ENCODE results near the gene PANK4.
"Not testable (repeated sequence)": the region's sequence is repeated elsewhere in the genome, so short reads cannot be mapped to it uniquely, and the experiment has no call there.

The PANK4 gene

DNA sequence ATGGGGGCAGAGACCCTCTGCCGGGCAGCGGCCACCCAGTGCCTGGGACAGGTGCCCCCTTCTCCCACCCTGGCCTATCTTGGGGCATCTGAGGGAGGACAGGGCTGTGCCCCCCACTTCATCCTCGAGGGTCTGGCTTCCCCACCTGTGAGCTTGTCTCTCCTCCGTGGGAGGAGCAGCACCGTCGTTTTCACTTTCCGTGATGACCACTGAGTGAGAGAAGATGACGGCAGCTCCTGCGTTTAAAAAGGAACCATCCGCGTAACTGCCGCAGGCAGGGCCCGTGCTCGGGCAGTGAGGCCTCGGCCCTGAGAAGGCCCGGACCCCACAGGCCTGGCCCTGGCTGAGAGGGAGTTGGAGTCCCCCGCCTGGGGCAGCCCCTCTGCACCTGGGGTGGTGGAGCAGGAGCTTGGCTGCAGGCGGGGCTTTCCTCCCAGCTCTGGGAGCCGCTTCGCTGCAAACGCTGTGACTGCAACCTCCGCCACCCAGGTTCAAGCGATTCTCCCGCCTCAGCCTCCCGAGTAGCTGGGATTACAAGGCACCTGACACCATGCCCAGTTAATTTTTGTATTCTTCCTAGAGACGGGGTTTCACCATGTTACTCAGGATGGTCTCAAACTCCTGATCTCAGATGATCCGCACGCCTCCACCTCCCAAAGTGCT, 23.1 kb upstream of the PANK4 start:
- H3K27ac ChIP-seq; H3K36me3 ChIP-seq (replicated peaks); H3K27me3 ChIP-seq (replicated peaks); DNase-seq; in situ Hi-C loops (cut with HindIII; ENCODE audit: low pct_ligation_motif_present, low sequenced_read_pairs); H3K4me3 ChIP-seq (ENCODE audit: low read depth, low read length): not testable (repeated sequence)

DNA sequence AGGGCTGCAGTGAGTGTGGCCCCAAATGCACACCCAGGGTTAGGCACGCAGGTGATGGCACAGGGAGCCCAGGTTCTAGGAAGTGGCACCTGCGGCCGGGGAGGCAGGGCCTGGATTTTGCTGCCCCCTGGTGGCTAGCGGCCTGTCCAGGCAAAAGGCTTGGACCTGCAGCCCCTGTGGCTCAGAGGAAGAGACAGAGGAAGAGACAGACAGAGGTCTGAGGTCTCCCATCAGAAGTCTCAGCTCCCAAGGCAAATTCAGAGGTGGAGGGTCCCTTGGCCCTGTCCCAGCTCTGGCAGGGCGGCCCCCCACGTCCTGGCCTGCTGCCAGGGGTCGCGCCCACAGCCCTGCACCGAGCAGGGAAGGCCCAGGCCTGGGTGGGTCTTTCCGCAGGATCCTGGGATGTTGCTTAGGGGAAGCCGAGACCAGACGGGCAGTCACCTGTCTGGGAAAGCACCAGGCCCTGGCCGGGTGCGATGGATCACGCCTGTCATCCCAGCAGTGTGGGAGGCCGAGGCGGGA, 21.7 kb upstream of the PANK4 start:
- in situ Hi-C loops (cut with HindIII; ENCODE audit: low pct_ligation_motif_present, low sequenced_read_pairs) = no loop called here

GRCh38 chr1:2547210-2548067, 21.0 kb upstream of the PANK4 start:
- in situ Hi-C loops (cut with HindIII; ENCODE audit: low pct_ligation_motif_present, low sequenced_read_pairs) = no loop called here
- no peak for TF ChIP-seq CTCF (IDR thresholded peaks at IDR 0.05; ENCODE audit: low read depth, low read length, missing control alignments)
- DNase-seq = no peak
- Histone ChIP-seq H3K36me3 (replicated peaks) (no peaks in the 10 kb centered on the region), H3K27ac (no peak overlapping the region), H3K27me3 (replicated peaks) (no peaks in the 10 kb centered on the region), H3K4me3 (ENCODE audit: low read depth, low read length) (peak overlapping the region; percentile 57)

More for the DNA sequence above, 21.7 kb upstream of the PANK4 start:
- Histone ChIP-seq H3K27me3 (replicated peaks) (no peaks in the 10 kb centered on the region), H3K36me3 (replicated peaks) (no peaks in the 10 kb centered on the region), H3K4me3 (ENCODE audit: low read depth, low read length) (no peak overlapping the region), H3K27ac (no peak overlapping the region)
- no peak for DNase-seq
- TF ChIP-seq CTCF (IDR thresholded peaks at IDR 0.05; ENCODE audit: low read depth, low read length, missing control alignments) = peak; percentile 97

DNA sequence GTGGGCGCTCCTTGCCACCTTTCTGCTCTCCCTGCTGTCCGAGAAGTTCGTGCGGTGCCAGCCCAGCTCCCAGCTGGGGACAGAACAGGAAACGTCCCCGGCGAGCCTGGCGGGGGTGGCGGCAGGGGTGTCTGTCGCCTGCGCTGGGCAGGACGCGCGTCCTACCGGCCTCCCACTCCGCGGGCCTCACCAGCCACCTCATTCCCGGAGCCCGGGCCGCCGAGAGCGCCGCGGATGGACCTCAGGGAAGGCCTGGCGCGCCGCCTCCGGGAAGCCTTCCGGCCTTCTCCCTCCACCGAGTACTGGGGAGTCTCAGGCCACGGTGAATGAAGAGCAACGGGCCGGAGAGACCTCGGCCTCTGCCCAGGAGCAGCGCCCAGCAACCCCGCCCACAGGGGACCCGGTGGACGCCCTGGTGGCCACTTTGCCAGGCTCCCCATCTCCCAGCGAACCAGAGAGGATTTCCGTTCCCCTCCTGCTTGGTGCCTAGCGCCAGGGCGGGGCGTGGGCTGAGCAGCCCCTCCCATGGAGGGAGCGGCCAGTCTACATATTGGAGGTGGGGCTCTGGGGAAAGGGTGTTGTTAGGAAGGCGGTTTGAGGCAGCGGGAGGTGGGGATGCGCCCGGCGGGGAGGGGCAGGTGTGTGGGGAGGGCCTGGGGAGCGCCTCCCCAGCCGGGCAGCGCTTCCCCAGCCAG, 20.3 kb upstream of the PANK4 start:
- Histone ChIP-seq H3K27ac (peak overlapping the region; percentile 19), H3K27me3 (replicated peaks) (no peaks in the 10 kb centered on the region), H3K36me3 (replicated peaks) (no peaks in the 10 kb centered on the region), H3K4me3 (ENCODE audit: low read depth, low read length) (peak overlapping the region; percentile 57)
- in situ Hi-C loops (cut with HindIII; ENCODE audit: low pct_ligation_motif_present, low sequenced_read_pairs) = no loop called here
- DNase-seq = peak; percentile 52
- peak; percentile 10 for TF ChIP-seq CTCF (IDR thresholded peaks at IDR 0.05; ENCODE audit: low read depth, low read length, missing control alignments)

DNA sequence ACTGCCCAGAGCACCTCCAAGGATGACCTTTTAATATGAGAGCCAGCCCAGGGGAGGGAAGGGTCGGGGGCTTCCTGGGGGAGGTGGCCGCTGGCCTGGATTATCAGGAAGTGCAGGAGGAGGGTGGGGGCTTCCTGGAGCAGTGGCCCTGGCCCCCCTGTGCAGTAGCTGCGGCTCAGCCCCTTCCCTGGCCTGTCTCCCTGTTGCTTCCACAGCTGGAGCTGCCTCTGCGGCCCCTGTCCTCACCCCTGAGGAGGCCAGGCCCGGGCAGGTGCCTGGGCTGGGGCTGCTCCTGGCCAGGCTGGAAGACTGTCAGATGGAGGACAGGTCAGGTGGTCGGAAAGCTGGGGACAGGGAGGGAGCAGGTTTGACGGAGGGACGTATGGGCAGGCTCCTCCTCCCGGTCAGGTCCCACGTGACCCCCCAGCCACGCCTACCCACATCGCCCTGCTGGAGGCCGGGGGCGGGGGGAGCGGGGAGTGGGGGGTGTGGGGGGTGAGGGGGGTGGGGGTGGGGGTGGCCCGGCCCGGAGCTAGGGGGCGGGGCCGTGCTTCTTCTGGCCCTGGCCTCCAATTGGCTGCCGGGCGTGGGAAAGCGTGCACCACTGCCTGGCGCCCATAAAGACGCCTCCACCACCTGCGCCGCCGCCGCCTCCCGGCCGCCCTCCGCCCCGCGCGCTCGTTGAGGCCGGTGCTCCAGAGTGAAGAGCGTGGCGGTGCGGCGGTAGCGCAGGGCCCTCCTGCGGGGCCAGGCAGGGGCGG, 19.5 kb upstream of the PANK4 start:
- peak overlapping the region; percentile 19 for H3K27ac ChIP-seq
- no peaks in the 10 kb centered on the region for H3K27me3 ChIP-seq (replicated peaks)
- DNase-seq = peak; percentile 51
- in situ Hi-C loops (cut with HindIII; ENCODE audit: low pct_ligation_motif_present, low sequenced_read_pairs) = no loop called here
- peak overlapping the region; percentile 57 for H3K4me3 ChIP-seq (ENCODE audit: low read depth, low read length)
- TF ChIP-seq CTCF (IDR thresholded peaks at IDR 0.05; ENCODE audit: low read depth, low read length, missing control alignments) = no peak
- H3K36me3 ChIP-seq (replicated peaks) = no peaks in the 10 kb centered on the region
